RWPE1 (cell line): ENCODE measurements around the gene FAIM2.

Experiments used
- CTCF ChIA-PET: fragments of 350-600 bp; sonication (Branson Sonifier 250); formaldehyde crosslinking; extraction: SDS; loops from one replicate; lab custom pipeline; 2021; lab: Yijun Ruan, JAX
- POLR2A ChIA-PET: fragments of 400-600 bp; formaldehyde crosslinking; extraction: SDS; loops from one replicate; lab custom pipeline; 2020; ENCODE audit warnings: antibody characterized with exemption; ENCODE audit not compliant: low non-redundant PET; lab: Yijun Ruan, JAX
- DNase-seq: peaks from one replicate; pipeline ENCODE4 v3.0.0; 2012; ENCODE audit warnings: low spot score
- H3K27ac ChIP-seq: fragments of 450-650 bp; 2 replicates; pipeline ENCODE4 v1.5.1; 2017
- TF ChIP-seq, protein P1 (sequence below): fragments of 450-650 bp; conservative IDR thresholded peaks from 2 replicates; pipeline ENCODE4 v1.5.1; 2017; ENCODE audit warnings: low read depth, mild to moderate bottlenecking

FAIM2 gene

DNA sequence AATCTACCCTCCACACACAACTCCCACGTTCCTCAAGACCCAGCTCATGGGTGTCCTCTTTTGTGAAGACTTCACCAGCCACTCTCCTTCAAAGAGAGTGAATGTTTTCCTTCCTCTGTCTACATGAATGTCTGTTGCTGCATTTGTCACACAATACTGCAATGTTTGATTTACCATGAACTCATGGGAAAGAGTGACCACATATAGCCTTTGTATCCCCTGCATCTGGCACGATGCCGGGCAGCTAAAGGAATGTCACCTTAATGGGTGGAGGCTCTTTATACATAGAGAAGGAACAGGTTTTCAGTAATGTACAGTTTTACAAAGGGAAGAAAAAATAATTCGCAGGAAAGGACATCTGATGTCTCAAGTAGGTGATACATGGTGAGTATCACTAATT lies 48.7 kb downstream of the FAIM2 start:
- POLR2A ChIA-PET: interaction anchor here (0.5 kb wide), 1 partner anchor 28 kb away, joined by 3 read pairs; no protein-coding TSS in a partner anchor

DNA sequence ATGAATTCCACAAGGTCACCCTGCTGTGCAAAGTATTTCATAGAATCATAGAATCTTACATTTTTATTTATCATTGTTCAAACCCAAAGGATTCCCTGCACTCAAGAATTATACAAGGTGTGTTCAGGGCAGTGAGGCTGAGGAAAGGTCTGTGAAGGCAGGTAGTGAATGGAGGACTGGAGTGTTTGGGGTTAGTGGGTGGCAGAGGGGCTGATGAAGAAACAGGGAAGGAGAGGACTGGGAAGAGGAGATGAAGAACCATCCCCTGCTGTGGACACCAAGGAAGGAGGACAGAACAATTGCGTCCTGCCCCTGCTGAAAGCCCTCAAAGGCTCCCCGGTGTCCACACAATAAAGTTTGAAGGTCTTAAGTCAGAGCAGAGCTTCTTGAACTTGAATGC lies 50.0 kb downstream of the FAIM2 start:
- CTCF ChIA-PET: interaction anchor here (0.6 kb wide), 1 partner anchor 13 kb away, joined by 3 read pairs; no protein-coding TSS in a partner anchor
- TF ChIP-seq, protein P1, sequence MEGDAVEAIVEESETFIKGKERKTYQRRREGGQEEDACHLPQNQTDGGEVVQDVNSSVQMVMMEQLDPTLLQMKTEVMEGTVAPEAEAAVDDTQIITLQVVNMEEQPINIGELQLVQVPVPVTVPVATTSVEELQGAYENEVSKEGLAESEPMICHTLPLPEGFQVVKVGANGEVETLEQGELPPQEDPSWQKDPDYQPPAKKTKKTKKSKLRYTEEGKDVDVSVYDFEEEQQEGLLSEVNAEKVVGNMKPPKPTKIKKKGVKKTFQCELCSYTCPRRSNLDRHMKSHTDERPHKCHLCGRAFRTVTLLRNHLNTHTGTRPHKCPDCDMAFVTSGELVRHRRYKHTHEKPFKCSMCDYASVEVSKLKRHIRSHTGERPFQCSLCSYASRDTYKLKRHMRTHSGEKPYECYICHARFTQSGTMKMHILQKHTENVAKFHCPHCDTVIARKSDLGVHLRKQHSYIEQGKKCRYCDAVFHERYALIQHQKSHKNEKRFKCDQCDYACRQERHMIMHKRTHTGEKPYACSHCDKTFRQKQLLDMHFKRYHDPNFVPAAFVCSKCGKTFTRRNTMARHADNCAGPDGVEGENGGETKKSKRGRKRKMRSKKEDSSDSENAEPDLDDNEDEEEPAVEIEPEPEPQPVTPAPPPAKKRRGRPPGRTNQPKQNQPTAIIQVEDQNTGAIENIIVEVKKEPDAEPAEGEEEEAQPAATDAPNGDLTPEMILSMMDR: no peak
- POLR2A ChIA-PET: no interaction called here
- H3K27ac ChIP-seq: no peak overlapping the region
- no peak for DNase-seq

More for the DNA sequence above, 48.7 kb downstream of the FAIM2 start:
- CTCF ChIA-PET: interaction anchor here (0.6 kb wide), 1 partner anchor 114 kb away, joined by 3 read pairs; the partner anchor contains the start of gene TMBIM6
- no peak overlapping the region for H3K27ac ChIP-seq
- TF ChIP-seq, protein P1: no peak
- no peak for DNase-seq

DNA sequence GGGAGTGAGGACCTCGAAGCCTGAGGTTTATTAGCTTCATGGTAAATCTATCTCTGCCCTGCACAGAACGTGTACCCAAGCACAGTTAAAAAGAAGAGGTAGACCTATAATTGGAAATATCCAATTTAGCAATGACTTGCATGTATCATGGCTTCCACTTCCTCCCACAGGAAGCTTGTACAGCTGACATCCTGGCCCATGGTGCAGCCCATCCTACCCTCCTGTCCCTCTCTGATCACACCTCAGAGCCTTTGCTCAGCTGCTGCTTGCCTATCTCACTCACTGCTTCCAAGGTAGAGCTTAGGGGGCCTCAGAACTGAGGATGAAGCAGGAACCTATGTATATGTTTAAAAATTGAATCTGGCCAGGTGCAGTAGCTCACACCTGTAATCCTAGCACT lies 56.5 kb downstream of the FAIM2 start:
- no peak for DNase-seq
- TF ChIP-seq, protein P1: no peak
- H3K27ac ChIP-seq: no peak overlapping the region
- POLR2A ChIA-PET: interaction anchor here (0.5 kb wide), 1 partner anchor 280 kb away, joined by 3 read pairs; no protein-coding TSS in a partner anchor
- CTCF ChIA-PET: interaction anchor here (0.6 to 1.2 kb wide), 2 partner anchors 8 to 29 kb away, joined by 5 to 6 read pairs; no protein-coding TSS in a partner anchor

DNA sequence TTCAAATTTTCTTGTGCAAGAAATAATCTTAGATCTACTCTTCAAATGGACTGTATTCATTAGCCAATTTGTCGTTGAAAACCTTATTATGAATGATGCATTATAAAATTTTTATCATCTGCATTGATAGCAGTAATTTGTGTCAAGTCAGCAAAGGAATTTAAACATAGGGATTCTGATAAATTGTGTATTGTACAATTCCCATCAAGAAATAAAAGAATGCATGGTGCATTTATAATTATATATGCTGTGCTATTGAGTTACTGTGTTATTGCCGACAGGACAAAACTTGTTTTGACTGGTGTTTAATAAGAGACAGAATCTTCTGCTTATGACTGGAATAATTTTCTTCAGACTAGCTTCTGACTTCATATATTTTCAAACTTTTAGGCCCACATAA lies 57.7 kb downstream of the FAIM2 start:
- DNase-seq: no peak
- CTCF ChIA-PET: interaction anchor here (0.6 kb wide), 1 partner anchor 229 kb away, joined by 6 read pairs; no protein-coding TSS in a partner anchor
- POLR2A ChIA-PET: no interaction called here
- TF ChIP-seq, protein P1: no peak
- no peak overlapping the region for H3K27ac ChIP-seq

DNA sequence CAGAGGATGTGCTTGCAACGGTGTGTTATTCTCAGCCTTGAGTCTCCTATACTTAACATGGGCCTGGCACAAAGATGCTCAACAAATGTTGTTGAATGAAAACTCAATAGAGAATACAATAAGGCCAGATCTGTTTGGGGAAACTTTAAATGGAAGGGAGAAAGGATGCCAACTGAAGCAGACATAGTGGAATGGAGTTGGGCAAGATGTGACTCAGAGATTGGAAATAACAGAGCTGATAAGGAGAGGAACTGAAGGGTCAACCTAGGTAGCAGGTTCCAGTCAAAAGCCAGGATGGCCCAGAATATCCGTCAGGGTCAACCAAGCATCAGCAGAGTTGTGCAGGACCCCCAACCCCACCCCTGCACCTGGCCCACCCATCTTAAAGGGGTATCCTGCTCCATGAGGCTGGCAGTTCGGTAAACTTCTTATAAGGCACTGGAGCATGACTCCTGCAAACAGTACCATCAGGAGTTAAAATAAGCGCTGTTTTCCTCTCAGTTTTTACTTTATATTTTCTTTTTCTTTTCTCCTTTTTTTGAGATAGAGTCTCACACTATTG lies 59.7 kb downstream of the FAIM2 start:
- TF ChIP-seq, protein P1: no peak
- CTCF ChIA-PET: no interaction called here
- DNase-seq: no peak
- POLR2A ChIA-PET: no interaction called here
- H3K27ac ChIP-seq: peak overlapping the region; percentile 97

DNA sequence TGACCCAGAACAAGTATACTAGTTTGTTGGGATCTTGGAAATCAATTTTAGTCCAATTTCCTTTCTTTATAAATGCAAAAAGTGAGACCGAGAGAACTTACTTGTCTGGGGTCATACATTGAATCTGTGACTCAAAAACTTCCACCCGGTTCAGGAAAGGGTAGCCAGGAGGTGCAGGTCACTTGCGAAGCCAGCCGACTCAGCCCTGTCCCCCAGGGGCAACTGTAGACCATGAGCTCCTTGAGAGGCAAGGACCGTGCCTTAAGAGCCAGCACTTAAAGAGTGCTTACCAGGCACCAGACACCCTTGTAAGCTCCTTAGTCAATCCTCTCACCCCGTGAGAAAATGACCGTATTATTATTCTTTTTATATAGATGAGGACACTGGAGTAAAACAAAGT lies 60.3 kb downstream of the FAIM2 start:
- CTCF ChIA-PET: interaction anchor here (1.0 kb wide), 1 partner anchor 80 kb away, joined by 3 read pairs; no protein-coding TSS in a partner anchor
- TF ChIP-seq, protein P1: no peak
- POLR2A ChIA-PET: interaction anchor here (0.6 to 1.0 kb wide), 3 partner anchors 47 to 175 kb away, joined by 3 to 4 read pairs (median 3); no protein-coding TSS in a partner anchor
- peak overlapping the region; percentile 97 for H3K27ac ChIP-seq
- DNase-seq: no peak
